GM19240 (cell line): ENCODE measurements around the gene TMEM31.
"Not testable (repeated sequence)": the region's sequence is repeated elsewhere in the genome, so short reads cannot be mapped to it uniquely, and the experiment has no call there.

ENCODE experiments used
- DNase-seq: peaks from one replicate; pipeline ENCODE4 v3.0.0; 2011; ENCODE audit warnings: low spot score; ENCODE audit not compliant: insufficient read length

TMEM31 gene

GRCh38 chrX:103722505-103722904 is 11.8 kb downstream of the TMEM31 start:
- DNase-seq, result no peak

- no peak for DNase-seq
Measured at GRCh38 chrX:103726477-103726876, 15.8 kb downstream of the TMEM31 start.

GRCh38 chrX:103727115-103727514 is 16.4 kb downstream of the TMEM31 start:
- no peak for DNase-seq

DNA sequence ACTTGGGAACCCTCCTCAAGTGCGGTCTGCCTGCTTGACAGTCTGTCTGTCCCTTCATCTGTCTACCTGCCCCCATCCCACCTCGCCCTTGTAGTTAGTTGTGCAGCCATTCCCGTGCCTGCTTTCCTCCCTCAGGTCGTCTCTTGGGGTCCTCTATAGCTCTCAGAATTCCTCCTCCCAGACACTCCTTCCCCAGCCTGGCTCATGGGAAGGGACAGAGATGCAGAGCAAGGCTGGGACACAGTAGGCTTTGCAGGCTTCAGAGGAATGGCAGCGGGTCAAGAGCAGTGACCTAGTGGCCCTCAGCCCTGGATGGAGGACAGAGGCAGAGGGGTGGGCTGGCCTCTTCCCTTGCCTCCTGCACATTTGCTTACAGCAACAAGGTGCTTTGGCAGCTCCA is 18.3 kb downstream of the TMEM31 start:
- DNase-seq, result no peak

DNA sequence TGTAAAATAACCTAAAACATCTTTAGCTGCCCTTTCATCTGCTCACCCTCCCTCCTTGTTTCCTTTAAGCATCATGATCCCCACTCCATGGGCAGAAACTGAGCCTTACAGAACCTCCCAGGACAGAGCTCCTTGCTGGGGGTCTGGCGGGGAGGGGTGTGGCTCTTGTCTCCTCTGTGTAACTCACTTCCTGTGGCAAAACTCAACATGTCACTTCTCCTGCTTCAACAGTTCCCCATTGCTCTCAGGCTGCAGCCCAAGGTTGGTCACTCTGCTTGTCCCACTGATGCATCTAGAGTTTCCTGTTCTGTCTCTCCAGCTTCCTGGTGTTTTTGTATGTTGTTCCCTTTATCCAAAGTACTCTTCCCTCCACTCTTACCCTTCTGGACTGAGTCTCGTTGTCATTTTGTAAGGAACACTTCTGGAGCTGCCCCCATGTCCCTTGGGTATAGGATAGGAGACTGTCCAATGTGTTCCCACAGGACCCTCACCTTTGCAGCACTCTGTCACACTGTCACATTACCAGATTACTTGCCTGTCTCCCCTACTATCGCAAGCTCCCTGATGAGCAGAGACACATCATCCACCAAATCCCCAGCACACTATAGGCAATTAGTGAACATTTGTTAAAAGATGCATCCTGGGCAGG is 19.6 kb downstream of the TMEM31 start:
- no peak for DNase-seq

DNA sequence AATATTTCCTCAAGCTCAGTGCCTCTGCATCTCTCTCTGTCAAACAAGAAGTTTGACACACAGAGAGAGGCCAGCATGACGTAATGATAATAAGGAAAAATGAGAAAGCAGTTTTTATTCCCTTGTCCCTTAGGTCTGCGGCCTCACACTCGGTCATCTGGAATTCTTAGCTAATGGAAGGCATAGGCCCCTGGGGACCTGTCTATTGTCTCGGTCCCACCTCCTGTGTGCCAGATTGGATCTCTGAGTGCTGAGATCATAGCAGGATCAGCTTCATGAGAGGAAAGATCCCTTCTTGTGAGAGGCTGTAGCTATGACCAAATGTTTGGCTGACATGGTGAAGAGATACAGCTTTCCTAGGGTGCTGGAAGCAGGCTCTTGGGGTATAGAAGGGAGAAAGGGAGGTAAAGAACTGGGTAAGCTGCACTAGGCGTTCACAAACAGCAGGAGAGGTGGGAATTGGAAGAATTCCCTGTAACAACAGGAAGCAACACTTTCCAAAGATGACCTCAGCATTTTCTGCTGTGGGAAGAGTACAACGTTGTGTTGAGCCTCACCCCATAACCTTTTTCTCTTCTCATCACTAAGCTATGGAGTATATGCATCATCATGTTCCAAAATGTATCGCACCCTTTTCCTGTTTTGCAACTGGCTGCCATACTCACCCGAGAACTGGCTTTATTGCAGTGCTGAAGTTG is 20.2 kb downstream of the TMEM31 start:
- DNase-seq, result no peak

GRCh38 chrX:103733017-103733416 is 22.3 kb downstream of the TMEM31 start:
- DNase-seq, result no peak

DNA sequence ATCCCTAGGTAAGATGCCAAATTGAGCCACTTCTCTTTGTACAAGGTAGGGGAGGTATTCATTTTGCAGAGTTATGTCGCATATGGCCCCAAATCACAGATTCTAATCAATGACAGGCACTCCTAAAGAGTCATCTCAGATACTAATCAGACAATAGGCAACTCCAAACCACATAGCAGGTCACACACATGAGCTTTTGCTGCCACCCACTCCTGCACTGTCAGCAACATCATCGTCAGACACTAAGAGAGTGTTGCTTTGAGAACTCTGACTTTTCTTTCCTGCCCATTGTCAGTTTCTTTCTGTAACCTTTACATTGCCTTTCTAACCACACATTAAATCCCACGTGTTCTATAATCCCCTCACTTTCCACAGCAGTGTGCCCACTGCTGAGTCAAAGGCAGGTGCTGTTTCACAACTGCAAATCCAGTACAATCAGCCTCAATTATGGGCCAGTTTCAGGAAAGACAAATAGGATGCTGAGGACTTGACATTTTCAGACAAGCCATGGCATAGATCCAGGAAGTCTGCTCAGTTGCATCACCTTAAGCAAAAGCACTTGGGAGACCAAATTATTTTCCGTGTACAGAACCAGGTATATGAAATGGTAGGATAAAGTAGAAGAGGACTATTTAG is 23.5 kb downstream of the TMEM31 start:
- no peak for DNase-seq

GRCh38 chrX:103737696-103738095 is 27.0 kb downstream of the TMEM31 start:
- no peak for DNase-seq

- DNase-seq, result no peak
Measured at GRCh38 chrX:103739421-103739820, 28.7 kb downstream of the TMEM31 start.

DNA sequence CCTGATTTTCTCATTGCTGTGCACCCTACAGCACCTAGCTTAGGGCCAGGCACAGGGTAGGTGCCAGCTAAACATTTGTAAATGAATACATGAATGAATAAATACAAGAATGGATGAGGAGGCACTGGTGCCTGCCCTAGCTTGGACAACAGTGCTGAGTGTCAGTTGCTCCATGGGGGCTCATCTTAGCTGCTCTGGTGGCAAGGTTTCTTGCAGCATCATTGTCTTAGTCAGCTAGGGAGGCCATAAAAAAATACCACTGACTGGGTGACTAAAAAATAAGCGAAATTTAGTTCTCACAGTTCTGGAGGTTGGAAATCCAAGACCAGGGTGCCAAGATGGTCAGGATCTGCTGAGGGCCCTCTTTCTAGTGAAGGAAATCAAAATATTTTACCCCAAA is 31.2 kb downstream of the TMEM31 start:
- no peak for DNase-seq

GRCh38 chrX:103742339-103742738 is 31.6 kb downstream of the TMEM31 start:
- no peak for DNase-seq

- DNase-seq, result no peak
Measured at GRCh38 chrX:103747163-103747562, 36.5 kb downstream of the TMEM31 start.

DNA sequence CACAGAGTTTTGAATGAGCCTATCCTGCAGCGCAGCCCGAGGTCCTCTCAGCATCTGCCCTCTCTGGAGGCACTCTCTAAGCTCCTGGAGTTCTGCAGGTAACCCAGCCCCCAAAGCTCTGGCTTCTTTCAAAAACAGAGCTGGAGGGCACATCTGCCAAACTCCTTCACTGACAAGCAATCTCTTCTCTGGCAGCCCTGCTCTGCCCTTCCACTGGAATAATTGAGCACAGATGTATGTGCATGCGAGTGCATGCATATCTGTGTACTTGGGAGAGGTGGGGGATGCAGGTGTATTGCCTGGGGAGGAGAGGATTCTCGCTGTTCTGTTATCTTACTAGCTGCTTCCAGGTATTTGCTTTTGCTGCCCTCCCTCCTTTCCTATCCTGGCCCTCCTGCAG is 43.7 kb downstream of the TMEM31 start:
- no peak for DNase-seq

- DNase-seq, result no peak
Measured at GRCh38 chrX:103756736-103757135, 46.0 kb downstream of the TMEM31 start.

DNA sequence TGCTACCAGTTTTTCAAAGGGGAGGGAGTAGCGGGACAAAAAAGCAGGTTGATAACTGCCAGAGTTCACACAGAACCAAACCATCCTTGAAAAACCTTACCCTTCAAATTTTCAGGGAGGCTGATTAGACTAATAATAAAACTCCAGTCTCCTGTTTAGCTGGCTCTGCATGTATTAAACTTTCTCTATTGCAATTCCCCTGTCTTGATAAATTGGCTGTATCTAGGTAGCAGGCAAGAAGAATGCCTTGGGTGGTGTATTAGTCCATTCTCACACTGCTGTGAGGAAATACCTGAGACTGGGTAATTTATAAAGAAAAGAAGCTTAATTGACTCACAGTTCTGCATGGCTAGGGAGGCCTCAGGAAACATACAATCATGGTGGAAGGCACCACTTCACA is 47.8 kb downstream of the TMEM31 start:
- no peak for DNase-seq

DNA sequence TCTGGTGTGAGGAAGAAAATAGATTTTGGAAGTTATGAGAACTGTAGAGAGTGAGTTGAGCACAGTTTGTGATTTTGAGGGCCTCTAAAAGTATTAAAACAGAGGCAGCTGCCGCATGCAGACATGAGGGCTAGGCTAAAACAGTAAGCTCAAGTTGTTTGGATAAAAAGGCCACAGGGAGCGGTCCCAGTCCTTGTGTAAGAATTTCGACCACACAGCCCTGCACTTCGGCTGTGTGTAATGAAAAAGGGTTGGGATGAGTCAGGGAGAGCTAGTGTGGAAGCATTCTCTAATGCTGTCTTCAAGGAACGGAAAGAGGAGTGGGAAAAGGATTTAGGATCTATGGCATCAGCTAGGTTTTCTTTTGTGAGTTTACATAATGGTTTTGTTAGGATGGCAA is 52.8 kb downstream of the TMEM31 start:
- not testable (repeated sequence) for DNase-seq
